Stimulated activated CD8-positive, alpha-beta memory T cell treated with anti-CD3 and anti-CD28 coated beads, Interleukin-2, amount 100 ng/mL, for 1 hour (primary cell): ENCODE measurements around the gene VAPB.
"Not testable (repeated sequence)": the region's sequence is repeated elsewhere in the genome, so short reads cannot be mapped to it uniquely, and the experiment has no call there.

Experiments used
- DNase-seq, 2 donors: peaks; one replicate each; pipeline ENCODE4 v3.0.0-alpha.2; 2020; ENCODE audit warnings: low read depth in 2 of 2

The VAPB gene

DNA sequence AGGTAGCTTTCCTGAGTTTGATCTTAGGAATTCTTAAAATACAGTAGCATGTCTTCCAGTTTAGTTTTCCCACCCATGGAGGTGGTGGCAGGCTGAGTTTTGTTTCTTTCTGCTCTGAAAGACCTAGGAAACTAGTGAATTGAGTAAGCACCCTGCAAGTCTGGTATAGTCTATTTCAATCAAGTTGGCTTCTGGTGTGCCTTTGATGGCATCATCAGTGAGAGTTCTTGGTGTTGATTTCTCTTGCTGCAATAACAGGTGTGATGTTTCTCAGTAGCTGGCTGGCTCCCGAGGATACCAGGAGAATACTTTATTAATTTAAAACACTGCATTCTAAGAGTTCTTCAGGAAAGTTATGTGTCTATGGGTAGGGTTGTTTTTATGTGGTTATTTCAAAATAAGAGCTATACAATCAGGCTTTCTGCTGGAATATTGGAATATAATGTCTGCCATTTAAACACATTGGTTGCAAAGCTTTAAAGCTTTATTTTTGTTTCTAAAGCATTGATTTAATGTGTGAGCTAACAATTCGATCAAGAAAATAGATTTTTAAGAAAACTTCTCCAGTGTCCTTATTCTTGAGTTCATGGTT lies 19.0 kb downstream of the VAPB start:
- no peak for DNase-seq

DNA sequence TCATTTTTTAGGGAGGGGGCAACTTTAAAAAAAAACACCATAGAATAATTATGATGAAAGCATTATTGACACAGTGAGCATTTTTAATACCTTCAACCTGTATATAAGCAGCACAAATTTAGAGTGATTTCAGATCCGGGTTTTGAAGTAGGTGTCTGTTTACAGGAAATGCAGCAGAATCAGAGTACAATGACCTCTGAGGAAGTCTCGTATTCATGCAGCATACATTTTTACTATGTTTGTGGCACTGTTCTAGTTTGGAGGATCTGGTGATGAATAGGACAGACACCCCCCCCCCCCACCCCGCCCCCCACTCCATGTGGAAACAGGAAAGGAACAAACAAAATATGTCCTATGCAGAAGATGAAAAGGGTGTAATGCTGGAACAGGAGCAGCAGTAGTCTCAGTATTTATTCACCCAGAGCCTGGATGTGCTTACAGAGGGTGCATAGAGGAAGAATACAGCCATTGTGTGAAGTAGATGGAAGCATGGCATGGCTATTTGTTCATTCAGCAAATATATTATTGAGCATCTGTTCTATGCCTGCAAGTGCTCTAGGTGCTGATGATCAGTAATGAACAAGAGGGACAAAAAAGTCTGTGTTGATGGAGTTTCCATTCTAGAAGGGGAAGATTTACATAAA lies 19.7 kb downstream of the VAPB start:
- no peak for DNase-seq

DNA sequence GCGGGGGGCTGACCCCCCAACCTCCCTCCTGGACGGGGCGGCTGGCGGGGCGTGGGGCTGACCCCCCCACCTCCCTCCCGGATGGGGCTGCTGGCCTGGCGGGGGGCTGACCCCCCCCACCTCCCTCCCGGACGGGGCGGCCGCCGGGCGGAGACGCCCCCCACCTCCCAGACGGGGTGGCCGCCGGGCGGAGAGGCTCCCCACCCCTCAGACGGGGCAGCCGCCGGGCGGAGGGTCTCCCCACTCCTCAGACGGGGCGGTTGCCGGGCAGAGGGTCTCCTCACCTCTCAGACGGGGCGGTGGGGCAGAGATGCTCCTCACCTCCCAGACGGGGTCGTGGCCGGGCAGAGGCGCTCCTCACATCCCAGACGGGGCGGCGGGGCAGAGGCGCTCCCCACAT lies 25.2 kb downstream of the VAPB start:
- not testable (repeated sequence) for DNase-seq

DNA sequence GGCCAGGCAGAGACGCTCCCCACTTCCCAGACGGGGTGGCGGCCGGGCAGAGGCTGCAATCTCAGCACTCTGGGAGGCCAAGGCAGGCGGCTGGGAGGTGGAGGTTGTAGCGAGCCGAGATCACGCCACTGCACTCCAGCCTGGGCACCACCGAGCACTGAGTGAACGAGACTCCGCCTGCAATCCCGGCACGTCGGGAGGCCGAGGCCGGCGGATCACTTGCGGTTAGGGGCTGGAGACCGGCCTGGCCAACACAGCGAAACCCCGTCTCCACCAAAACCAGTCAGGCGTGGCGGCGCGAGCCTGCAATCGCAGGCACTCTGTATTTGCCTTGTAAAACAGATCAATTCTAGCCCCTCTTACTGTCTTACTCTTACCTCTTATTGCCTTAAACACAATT lies 25.8 kb downstream of the VAPB start:
- not testable (repeated sequence) for DNase-seq

GRCh38 chr20:58416057-58416456 lies 27.0 kb downstream of the VAPB start:
- no peak for DNase-seq

DNA sequence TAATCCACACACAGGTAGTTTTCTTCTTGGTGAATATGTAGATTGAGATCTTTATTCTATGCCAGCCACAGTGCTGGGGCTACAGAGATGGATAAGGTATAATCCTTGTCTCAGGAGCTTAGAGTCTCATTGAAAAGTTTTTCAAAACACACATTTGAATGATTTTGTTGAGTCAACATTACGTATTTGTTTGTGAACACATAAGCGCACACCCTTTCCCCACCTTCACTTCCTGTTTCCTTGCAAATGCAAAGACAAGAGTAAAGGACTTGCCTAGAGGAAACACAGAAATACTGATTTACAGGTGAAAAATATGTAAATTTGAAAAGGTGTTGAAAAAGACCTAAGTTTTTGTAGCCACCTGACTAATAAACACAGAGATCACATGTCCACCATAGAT lies 27.8 kb downstream of the VAPB start:
- DNase-seq, result no peak

DNA sequence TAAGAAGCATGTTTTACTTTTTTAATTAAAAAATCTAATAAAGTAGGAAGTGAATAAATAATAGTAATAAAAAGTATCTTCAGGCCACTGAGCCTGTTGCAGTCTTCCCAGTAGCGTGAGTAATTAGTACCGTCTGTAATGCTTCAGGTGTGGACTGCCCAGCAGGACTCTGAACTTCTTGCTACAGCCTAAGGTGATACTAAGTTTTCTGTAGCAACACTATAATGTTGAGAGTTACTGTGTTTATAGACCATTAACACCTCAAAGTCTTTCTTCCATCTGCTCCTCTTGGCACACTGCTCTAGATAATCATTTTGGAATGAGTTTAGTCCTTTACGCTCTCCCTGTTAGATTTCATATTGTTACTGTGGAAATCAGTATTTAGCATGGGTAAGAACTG lies 28.4 kb downstream of the VAPB start:
- no peak for DNase-seq

DNA sequence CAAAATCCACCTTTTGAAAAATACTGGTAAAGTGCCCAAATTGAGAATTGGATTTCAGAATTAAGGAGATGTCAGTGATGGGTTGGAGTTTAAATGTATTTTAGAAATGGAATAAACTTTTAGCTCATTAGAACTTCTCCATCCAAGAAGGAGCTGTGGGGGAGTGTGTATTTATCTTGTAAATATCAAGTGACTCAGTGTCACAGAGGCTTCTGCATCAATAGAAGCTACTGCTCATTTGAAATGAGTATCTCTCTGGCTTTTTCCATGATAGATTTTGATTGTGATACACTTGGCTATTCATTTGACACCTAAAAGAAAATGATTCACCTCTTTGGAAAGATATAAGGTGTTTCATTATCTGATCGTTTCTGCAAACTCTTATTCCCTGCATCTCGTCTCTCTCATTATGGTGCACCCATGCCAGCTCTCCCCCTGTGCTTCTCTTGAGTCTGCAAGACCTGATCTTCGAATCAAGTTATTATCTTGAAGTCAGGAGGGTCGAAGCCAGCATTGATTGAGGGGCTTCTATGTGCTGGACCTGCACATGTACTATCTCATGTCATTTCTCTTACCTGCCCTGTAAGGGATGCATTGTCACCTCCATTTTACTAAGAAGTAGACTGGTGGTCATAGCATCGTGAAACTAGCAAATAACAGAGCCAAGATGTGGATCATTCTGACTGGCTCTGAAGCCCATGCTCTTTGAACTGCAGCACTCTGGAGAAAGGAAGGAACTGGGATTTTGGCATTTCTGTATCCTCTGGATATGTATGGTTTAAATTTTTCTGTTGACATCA lies 30.1 kb downstream of the VAPB start:
- no peak for DNase-seq

- DNase-seq, result no peak
Measured at GRCh38 chr20:58420798-58421496, 31.9 kb downstream of the VAPB start.

DNA sequence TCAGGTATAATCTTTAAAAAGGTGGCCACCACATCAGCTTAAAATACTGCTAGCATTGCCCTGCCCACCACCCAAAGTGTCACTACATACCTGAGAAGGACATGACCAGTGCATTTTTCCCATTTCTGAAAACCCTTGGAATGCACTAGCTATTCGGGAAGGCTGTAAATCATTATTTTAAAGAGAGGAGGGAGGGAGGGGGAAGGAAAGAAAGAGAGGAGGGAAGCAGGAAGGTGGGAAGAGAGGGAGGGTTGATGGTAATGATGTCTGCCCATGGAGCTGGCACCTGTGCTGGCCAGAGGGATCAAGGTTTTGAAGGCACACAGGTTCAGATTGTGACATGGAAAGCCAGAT lies 32.4 kb downstream of the VAPB start:
- DNase-seq, result no peak

GRCh38 chr20:58424218-58424969 lies 35.4 kb downstream of the VAPB start:
- DNase-seq, result no peak

GRCh38 chr20:58427571-58427970 lies 38.5 kb downstream of the VAPB start:
- DNase-seq, result not testable (repeated sequence)

GRCh38 chr20:58428364-58428763 lies 39.3 kb downstream of the VAPB start:
- DNase-seq, result no peak

GRCh38 chr20:58429303-58429702 lies 40.3 kb downstream of the VAPB start:
- no peak for DNase-seq

GRCh38 chr20:58431134-58431533 lies 42.1 kb downstream of the VAPB start:
- no peak for DNase-seq

DNA sequence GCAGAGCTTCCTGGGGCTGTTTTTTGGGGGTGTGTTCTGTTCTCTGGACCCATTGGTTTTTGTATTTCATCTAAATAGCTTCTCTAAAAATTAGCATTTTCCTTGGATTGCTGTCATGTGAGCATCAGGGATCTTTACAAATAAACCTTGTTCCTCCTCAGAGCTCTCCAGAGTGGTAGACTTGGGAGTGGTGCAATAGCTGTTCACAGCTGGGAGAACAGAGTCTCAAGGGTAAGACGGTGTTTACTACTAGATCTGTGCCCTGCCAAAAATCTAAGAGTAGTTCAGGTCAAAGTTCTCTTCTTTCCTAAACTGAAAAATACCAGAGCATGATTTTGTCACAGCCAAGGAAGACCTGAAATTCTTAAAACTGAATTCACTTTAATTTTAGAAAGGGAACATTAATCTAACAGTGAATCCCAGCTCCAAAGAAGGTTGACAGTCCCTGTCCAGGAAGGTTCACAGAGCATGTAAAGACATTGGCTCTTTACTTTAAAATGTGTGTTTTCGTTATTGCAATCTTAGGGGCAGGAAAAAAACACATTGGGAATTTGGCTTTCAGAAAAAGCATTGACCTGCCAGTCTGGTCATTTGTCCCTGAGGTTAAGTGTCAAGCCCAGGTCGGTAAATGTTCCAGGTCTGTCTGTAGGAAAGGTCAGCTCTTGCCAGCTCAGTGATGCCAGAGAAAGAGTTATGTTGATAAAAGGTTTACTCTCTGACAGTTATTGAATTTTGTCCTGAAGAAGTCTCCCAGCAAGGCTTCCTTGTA lies 43.3 kb downstream of the VAPB start:
- no peak for DNase-seq

GRCh38 chr20:58433029-58433647 lies 44.1 kb downstream of the VAPB start:
- no peak for DNase-seq

- DNase-seq, result no peak
Measured at GRCh38 chr20:58433759-58434158, 44.7 kb downstream of the VAPB start.

DNA sequence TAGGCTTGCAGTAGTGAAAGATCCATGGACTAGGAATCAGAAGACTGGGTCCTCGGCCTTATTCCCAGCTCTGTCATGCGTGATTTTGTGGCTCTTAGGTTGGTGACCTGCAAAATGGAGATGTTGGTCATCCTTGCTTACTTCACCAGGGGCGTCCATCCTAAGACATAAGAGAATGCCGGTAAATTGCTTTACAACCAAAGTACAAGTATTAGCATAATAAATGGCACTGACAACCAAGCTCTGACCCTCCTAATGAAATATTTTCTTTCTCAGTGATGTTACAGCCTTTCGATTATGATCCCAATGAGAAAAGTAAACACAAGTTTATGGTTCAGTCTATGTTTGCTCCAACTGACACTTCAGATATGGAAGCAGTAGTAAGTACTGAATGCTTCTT lies 45.3 kb downstream of the VAPB start:
- DNase-seq, result no peak

GRCh38 chr20:58435237-58435636 lies 46.2 kb downstream of the VAPB start:
- DNase-seq, result no peak
